HepG2 (cell line): ENCODE data around the gene HAS3. TPM values are rescaled to one million over a fixed set of nuclear protein-coding genes. Genes with fewer than 3 reads are reported as not detected.

Experiments
- ELF3 ChIP-seq: IDR thresholded peaks from 2 replicates; pipeline ENCODE4 v1.6.1; 2016; ENCODE audit warnings: missing genetic modification reagents, missing compliant biosample characterization
- FOXC1 ChIP-seq: sonication (generic); formaldehyde crosslinking; IDR thresholded peaks from 2 replicates; pipeline ENCODE4 v1.8.0; 2022; ENCODE audit warnings: mild to moderate bottlenecking, missing genetic modification reagents, borderline replicate concordance
- KLF11 ChIP-seq: IDR thresholded peaks from 2 replicates; pipeline ENCODE4 v1.6.1; 2016; ENCODE audit warnings: missing compliant biosample characterization
- KLF9 ChIP-seq: IDR thresholded peaks from 2 replicates; pipeline ENCODE4 v1.6.1; 2016; ENCODE audit warnings: low read depth
- NONO ChIP-seq, 2 experiments: fragments of 450-650 bp in 1 of 2; sonication (generic) in 1 of 2; formaldehyde crosslinking in 1 of 2; IDR thresholded peaks in 1 of 2; conservative IDR thresholded peaks in 1 of 2; 2 replicates each; pipeline versions ENCODE4 v1.6.1 to v1.8.0; 2017 to 2022; ENCODE audit warnings: mild to moderate bottlenecking in 1 of 2, missing genetic modification reagents in 1 of 2, moderate library complexity in 1 of 2
- PAF1 ChIP-seq: IDR thresholded peaks from 2 replicates; pipeline ENCODE4 v1.6.1; 2016; ENCODE audit warnings: missing genetic modification reagents, missing compliant biosample characterization
- SRSF1 ChIP-seq: fragments of 200-400 bp; formaldehyde crosslinking; optimal IDR thresholded peaks from 2 replicates; pipeline ENCODE3; 2017; ENCODE audit warnings: mild to moderate bottlenecking, low read depth, low read length, moderate library complexity
- STAT5B ChIP-seq: sonication (generic); formaldehyde crosslinking; IDR thresholded peaks from 2 replicates; pipeline ENCODE4 v1.4.0; 2020; ENCODE audit warnings: missing genetic modification reagents
- TBP ChIP-seq: sonication (generic); formaldehyde crosslinking; IDR thresholded peaks from 2 replicates; pipeline ENCODE4 v1.5.0; 2020; ENCODE audit warnings: missing genetic modification reagents
- TP53 ChIP-seq: sonication (generic); formaldehyde crosslinking; conservative IDR thresholded peaks from 2 replicates; pipeline ENCODE4 v1.4.0; 2020; ENCODE audit warnings: missing genetic modification reagents
- ZMYM2 ChIP-seq: sonication (generic); formaldehyde crosslinking; IDR thresholded peaks from 2 replicates; pipeline ENCODE4 v1.8.0; 2022; ENCODE audit warnings: mild to moderate bottlenecking, missing genetic modification reagents
- ZNF367 ChIP-seq: sonication (generic); formaldehyde crosslinking; IDR thresholded peaks from 2 replicates; pipeline ENCODE4 v1.4.0; 2020; ENCODE audit warnings: missing genetic modification reagents, borderline replicate concordance
- polyA plus RNA-seq, 8 experiments: library from polyadenylated mRNA; depleted of rRNA in 3 of 8; stranded (reverse) in 7 of 8; unstranded in 1 of 8; fragments of >200 nt; fragmentation: Illumina TruSeq in 4 of 8; extraction: Trizol in 4 of 8; gene quantifications; 2 replicates each; pipeline versions ENCODE4 v1.2.1 to v1.2.3, GENCODE V29; 2011 to 2016; ENCODE audit warnings: low read depth in 4 of 8, missing spikeins in 1 of 8, mixed read lengths in 1 of 8; ENCODE audit not compliant: insufficient read depth in 1 of 8
- total RNA-seq, 5 experiments: library from RNA; depleted of rRNA; stranded (reverse); fragments of >200 nt; fragmentation: Illumina TruSeq; extraction: Trizol; gene quantifications; 2 replicates each; pipeline ENCODE4 v1.2.3, GENCODE V29; 2016; ENCODE audit warnings: low read depth in 1 of 5
- TF ChIP-seq, protein P1 (sequence below): sonication (generic); formaldehyde crosslinking; IDR thresholded peaks from 2 replicates; pipeline ENCODE4 v1.8.0; 2022; ENCODE audit warnings: mild to moderate bottlenecking, missing genetic modification reagents, moderate library complexity
- TF ChIP-seq, protein P2 (sequence below): sonication (generic); formaldehyde crosslinking; IDR thresholded peaks from 2 replicates; pipeline ENCODE4 v1.4.0; 2020; ENCODE audit warnings: mild to moderate bottlenecking, missing genetic modification reagents
- TF ChIP-seq, protein P3 (sequence below): sonication (generic); formaldehyde crosslinking; IDR thresholded peaks from 2 replicates; pipeline ENCODE4 v1.5.1; 2020; ENCODE audit warnings: mild to moderate bottlenecking, moderate library complexity, missing genetic modification reagents
- TF ChIP-seq, protein P4 (sequence below): sonication (generic); formaldehyde crosslinking; IDR thresholded peaks from 2 replicates; pipeline ENCODE4 v1.4.0; 2020; ENCODE audit warnings: mild to moderate bottlenecking, missing genetic modification reagents, borderline replicate concordance

Gene HAS3
- total and polyA plus RNA-seq, 2 of the 13 experiments (the other 11 are each of a cell fraction or from before 2014, with no cell fraction given), result 0.04 to 0.30 TPM

DNA sequence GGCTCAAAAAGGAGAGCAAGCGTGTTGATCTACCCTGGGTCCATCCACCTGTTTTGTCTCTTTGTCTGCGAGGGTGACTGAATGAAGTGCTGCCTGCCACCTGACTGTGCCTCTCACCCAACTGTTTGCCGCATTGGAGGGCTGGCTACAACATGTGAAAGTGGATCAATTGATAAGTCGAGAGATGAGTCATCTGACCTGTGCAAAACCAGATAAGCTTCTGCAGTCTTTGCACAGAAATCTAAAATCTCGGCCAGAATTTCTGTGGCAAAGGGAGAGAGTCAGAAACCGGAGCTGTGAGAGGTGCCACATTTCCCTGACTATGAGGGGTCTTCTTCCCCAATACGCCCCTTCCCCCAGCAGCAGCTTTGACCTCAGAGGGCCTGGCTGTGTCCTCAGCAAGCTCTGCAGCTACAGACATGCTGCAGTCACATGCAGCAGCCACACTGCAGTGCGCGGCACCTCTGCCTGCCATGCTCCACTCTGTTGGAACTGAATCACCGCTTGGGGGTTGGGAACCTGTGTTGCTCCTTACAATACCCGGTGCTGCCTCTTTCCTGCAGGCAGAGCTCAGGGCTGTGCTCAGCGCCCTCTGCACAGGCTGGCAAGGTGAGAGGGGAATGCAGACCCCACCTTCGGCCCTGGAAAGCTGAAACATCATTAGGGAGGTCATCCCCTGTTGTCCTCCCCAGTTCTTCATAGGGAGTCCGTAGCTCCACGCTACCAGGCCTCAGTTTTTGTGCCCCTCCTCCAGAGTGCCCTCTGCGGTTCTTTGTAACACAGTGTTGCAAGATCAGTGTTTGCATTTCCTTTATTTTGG, 16.2 kb upstream of the HAS3 start (continued):
- TF ChIP-seq PAF1 (CRISPR knock-in tag) (no peak), ZNF367 (no peak), NONO (IDR thresholded peaks at IDR 0.05) (no peak), NONO (CRISPR knock-in tag; conservative IDR thresholded peaks at IDR 0.05) (peak; percentile 78), ZMYM2 (no peak), FOXC1 (CRISPR knock-in tag) (no peak), TBP (CRISPR knock-in tag) (no peak), ELF3 (CRISPR knock-in tag) (no peak; the same call in 1 of the 2 replicates), TP53 (CRISPR knock-in tag) (0 out of 2 replicates have a peak, but pooled peaks have one; percentile 37), SRSF1 (no peak), KLF9 (CRISPR knock-in tag) (no peak), STAT5B (CRISPR knock-in tag) (no peak), KLF11 (CRISPR knock-in tag) (0 out of 2 replicates have a peak, but pooled peaks have one; percentile 37)
- TF ChIP-seq, protein P1, sequence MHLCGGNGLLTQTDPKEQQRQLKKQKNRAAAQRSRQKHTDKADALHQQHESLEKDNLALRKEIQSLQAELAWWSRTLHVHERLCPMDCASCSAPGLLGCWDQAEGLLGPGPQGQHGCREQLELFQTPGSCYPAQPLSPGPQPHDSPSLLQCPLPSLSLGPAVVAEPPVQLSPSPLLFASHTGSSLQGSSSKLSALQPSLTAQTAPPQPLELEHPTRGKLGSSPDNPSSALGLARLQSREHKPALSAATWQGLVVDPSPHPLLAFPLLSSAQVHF (CRISPR knock-in tag), result peak; percentile 93
- TF ChIP-seq, protein P2, sequence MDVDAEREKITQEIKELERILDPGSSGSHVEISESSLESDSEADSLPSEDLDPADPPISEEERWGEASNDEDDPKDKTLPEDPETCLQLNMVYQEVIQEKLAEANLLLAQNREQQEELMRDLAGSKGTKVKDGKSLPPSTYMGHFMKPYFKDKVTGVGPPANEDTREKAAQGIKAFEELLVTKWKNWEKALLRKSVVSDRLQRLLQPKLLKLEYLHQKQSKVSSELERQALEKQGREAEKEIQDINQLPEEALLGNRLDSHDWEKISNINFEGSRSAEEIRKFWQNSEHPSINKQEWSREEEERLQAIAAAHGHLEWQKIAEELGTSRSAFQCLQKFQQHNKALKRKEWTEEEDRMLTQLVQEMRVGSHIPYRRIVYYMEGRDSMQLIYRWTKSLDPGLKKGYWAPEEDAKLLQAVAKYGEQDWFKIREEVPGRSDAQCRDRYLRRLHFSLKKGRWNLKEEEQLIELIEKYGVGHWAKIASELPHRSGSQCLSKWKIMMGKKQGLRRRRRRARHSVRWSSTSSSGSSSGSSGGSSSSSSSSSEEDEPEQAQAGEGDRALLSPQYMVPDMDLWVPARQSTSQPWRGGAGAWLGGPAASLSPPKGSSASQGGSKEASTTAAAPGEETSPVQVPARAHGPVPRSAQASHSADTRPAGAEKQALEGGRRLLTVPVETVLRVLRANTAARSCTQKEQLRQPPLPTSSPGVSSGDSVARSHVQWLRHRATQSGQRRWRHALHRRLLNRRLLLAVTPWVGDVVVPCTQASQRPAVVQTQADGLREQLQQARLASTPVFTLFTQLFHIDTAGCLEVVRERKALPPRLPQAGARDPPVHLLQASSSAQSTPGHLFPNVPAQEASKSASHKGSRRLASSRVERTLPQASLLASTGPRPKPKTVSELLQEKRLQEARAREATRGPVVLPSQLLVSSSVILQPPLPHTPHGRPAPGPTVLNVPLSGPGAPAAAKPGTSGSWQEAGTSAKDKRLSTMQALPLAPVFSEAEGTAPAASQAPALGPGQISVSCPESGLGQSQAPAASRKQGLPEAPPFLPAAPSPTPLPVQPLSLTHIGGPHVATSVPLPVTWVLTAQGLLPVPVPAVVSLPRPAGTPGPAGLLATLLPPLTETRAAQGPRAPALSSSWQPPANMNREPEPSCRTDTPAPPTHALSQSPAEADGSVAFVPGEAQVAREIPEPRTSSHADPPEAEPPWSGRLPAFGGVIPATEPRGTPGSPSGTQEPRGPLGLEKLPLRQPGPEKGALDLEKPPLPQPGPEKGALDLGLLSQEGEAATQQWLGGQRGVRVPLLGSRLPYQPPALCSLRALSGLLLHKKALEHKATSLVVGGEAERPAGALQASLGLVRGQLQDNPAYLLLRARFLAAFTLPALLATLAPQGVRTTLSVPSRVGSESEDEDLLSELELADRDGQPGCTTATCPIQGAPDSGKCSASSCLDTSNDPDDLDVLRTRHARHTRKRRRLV (CRISPR knock-in tag), result no peak
- TF ChIP-seq, protein P3, sequence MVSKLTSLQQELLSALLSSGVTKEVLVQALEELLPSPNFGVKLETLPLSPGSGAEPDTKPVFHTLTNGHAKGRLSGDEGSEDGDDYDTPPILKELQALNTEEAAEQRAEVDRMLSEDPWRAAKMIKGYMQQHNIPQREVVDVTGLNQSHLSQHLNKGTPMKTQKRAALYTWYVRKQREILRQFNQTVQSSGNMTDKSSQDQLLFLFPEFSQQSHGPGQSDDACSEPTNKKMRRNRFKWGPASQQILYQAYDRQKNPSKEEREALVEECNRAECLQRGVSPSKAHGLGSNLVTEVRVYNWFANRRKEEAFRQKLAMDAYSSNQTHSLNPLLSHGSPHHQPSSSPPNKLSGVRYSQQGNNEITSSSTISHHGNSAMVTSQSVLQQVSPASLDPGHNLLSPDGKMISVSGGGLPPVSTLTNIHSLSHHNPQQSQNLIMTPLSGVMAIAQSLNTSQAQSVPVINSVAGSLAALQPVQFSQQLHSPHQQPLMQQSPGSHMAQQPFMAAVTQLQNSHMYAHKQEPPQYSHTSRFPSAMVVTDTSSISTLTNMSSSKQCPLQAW, result no peak; the same call in 1 of the 2 replicates
- TF ChIP-seq, protein P4, sequence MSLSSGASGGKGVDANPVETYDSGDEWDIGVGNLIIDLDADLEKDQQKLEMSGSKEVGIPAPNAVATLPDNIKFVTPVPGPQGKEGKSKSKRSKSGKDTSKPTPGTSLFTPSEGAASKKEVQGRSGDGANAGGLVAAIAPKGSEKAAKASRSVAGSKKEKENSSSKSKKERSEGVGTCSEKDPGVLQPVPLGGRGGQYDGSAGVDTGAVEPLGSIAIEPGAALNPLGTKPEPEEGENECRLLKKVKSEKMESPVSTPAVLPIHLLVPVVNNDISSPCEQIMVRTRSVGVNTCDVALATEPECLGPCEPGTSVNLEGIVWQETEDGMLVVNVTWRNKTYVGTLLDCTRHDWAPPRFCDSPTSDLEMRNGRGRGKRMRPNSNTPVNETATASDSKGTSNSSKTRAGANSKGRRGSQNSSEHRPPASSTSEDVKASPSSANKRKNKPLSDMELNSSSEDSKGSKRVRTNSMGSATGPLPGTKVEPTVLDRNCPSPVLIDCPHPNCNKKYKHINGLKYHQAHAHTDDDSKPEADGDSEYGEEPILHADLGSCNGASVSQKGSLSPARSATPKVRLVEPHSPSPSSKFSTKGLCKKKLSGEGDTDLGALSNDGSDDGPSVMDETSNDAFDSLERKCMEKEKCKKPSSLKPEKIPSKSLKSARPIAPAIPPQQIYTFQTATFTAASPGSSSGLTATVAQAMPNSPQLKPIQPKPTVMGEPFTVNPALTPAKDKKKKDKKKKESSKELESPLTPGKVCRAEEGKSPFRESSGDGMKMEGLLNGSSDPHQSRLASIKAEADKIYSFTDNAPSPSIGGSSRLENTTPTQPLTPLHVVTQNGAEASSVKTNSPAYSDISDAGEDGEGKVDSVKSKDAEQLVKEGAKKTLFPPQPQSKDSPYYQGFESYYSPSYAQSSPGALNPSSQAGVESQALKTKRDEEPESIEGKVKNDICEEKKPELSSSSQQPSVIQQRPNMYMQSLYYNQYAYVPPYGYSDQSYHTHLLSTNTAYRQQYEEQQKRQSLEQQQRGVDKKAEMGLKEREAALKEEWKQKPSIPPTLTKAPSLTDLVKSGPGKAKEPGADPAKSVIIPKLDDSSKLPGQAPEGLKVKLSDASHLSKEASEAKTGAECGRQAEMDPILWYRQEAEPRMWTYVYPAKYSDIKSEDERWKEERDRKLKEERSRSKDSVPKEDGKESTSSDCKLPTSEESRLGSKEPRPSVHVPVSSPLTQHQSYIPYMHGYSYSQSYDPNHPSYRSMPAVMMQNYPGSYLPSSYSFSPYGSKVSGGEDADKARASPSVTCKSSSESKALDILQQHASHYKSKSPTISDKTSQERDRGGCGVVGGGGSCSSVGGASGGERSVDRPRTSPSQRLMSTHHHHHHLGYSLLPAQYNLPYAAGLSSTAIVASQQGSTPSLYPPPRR (CRISPR knock-in tag), result no peak
